ENCODE results near the gene STON1.

DNA sequence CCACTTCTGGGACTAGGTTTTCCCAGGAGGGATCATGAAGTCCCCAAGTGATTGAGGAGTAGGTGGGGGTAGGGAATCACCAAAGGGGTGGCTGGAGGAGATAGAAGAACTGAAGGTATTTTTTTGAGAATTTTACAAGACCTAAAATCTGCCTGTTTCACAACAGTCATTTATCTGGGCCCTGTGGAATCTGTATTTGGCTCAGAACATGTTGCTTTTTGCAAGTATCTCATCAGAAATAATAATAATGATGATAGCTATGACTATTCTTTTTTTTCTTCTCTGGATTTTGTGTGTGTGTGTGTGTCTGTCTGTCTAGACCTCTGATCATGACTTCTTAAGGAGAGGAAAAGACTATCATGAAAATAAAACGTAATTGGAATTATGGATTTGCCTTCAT lies 13.9 kb downstream of the STON1 start:
- TF ChIP-seq, protein P1, sequence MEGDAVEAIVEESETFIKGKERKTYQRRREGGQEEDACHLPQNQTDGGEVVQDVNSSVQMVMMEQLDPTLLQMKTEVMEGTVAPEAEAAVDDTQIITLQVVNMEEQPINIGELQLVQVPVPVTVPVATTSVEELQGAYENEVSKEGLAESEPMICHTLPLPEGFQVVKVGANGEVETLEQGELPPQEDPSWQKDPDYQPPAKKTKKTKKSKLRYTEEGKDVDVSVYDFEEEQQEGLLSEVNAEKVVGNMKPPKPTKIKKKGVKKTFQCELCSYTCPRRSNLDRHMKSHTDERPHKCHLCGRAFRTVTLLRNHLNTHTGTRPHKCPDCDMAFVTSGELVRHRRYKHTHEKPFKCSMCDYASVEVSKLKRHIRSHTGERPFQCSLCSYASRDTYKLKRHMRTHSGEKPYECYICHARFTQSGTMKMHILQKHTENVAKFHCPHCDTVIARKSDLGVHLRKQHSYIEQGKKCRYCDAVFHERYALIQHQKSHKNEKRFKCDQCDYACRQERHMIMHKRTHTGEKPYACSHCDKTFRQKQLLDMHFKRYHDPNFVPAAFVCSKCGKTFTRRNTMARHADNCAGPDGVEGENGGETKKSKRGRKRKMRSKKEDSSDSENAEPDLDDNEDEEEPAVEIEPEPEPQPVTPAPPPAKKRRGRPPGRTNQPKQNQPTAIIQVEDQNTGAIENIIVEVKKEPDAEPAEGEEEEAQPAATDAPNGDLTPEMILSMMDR (IDR thresholded peaks at IDR 0.05; ENCODE audit: low read depth, low read length): no peak
- no peak for TF ChIP-seq EZH2phosphoT487 (IDR thresholded peaks at IDR 0.05; ENCODE audit: low read depth)
